Omental fat pad (tissue), 4 donors: Measurements from ENCODE around the gene SEM1. TPM values are rescaled to one million over a fixed set of nuclear protein-coding genes. Genes with fewer than 3 reads are reported as not detected.
"Not testable (repeated sequence)": the region's sequence is repeated elsewhere in the genome, so short reads cannot be mapped to it uniquely, and the experiment has no call there.

Source experiments
- ATAC-seq: fragments of 150-250 bp; one replicate; pipeline ENCODE4 v1.9.1; 2016; ENCODE audit warnings: mild to moderate bottlenecking, moderate library complexity; ENCODE audit not compliant: low FRiP score
- DNase-seq: peaks from one replicate; pipeline ENCODE4 v3.0.0-alpha.2; 2019; ENCODE audit warnings: low spot score
- CTCF ChIP-seq, 3 donors: fragments of 450-650 bp; IDR thresholded peaks; one replicate each; pipeline ENCODE4 v1.5.1; 2016 to 2017; ENCODE audit warnings: antibody characterized with exemption in 3 of 3, mild to moderate bottlenecking in 3 of 3, moderate library complexity in 2 of 3
- total RNA-seq, 4 donors: library from RNA; depleted of rRNA; stranded (reverse); fragments of >200 nt; gene quantifications; one replicate each; pipeline ENCODE4 v1.1.0, GENCODE V29; 2016

The SEM1 gene
- total RNA-seq, 4 donors from 2014 or later, result 22.3 to 54.5 (median 30.4) TPM

GRCh38 chr7:96655956-96656355 is 53.7 kb downstream of the SEM1 start:
- no peak for TF ChIP-seq CTCF (IDR thresholded peaks at IDR 0.05)
- DNase-seq, result no peak
- no peak for ATAC-seq

GRCh38 chr7:96654630-96655188 is 54.9 kb downstream of the SEM1 start:
- DNase-seq (no peak), ATAC-seq (no peak)
- TF ChIP-seq CTCF (IDR thresholded peaks at IDR 0.05), result no peak

- DNase-seq (no peak), ATAC-seq (no peak)
- no peak for TF ChIP-seq CTCF (IDR thresholded peaks at IDR 0.05)
Observed at GRCh38 chr7:96649981-96650380, 59.7 kb downstream of the SEM1 start.

- DNase-seq, result no peak
- no peak for ATAC-seq
- no peak for TF ChIP-seq CTCF (IDR thresholded peaks at IDR 0.05)
Observed at GRCh38 chr7:96648784-96649183, 60.9 kb downstream of the SEM1 start.

GRCh38 chr7:96647733-96648132 is 61.9 kb downstream of the SEM1 start:
- TF ChIP-seq CTCF (IDR thresholded peaks at IDR 0.05), result no peak
- DNase-seq (no peak), ATAC-seq (no peak)

- no peak for ATAC-seq
- no peak for TF ChIP-seq CTCF (IDR thresholded peaks at IDR 0.05)
- no peak for DNase-seq
Observed at GRCh38 chr7:96645084-96645483, 64.6 kb downstream of the SEM1 start.

GRCh38 chr7:96643436-96643835 is 66.2 kb downstream of the SEM1 start:
- not testable (repeated sequence) for DNase-seq, ATAC-seq

- ATAC-seq (no peak), DNase-seq (no peak)
- no peak for TF ChIP-seq CTCF (IDR thresholded peaks at IDR 0.05)
Observed at GRCh38 chr7:96640054-96640453, 69.6 kb downstream of the SEM1 start.
